Chondrocyte (in vitro differentiated cells): Measurements from ENCODE around the gene PRKCB. TPM values are rescaled to one million over a fixed set of nuclear protein-coding genes. Genes with fewer than 3 reads are reported as not detected.

Experiments used
- DNase-seq: peaks from one replicate; pipeline ENCODE4 v3.0.0; 2021; ENCODE audit warnings: mixed read lengths, low spot score
- H3K27ac Mint-ChIP-seq: one replicate; pipeline ENCODE4 v1.8.0; 2021; ENCODE audit warnings: mild to moderate bottlenecking, moderate library complexity, mixed read lengths; ENCODE audit not compliant: unreplicated experiment
- H3K27me3 Mint-ChIP-seq: 2 replicates; pipeline ENCODE4 v1.8.0; 2021; ENCODE audit warnings: low read depth, mixed read lengths
- H3K36me3 Mint-ChIP-seq: 2 replicates; pipeline ENCODE4 v1.8.0; 2021; ENCODE audit warnings: low read depth, mixed read lengths
- H3K4me1 Mint-ChIP-seq: 2 replicates; pipeline ENCODE4 v1.8.0; 2021; ENCODE audit warnings: low read depth, mild to moderate bottlenecking, mixed read lengths
- H3K4me3 Mint-ChIP-seq: one replicate; pipeline ENCODE4 v1.8.0; 2021; ENCODE audit warnings: mild to moderate bottlenecking, moderate library complexity, mixed read lengths; ENCODE audit not compliant: unreplicated experiment
- H3K9me3 Mint-ChIP-seq: 2 replicates; pipeline ENCODE4 v1.8.0; 2021; ENCODE audit warnings: low read depth, mixed read lengths
- CTCF ChIP-seq: fragments of 200-600 bp; sonication (generic); IDR thresholded peaks from 2 replicates; pipeline ENCODE4 v1.5.0; 2021; ENCODE audit warnings: antibody characterized with exemption, mild to moderate bottlenecking, moderate library complexity
- total RNA-seq: library from RNA; stranded (reverse); gene quantifications from 3 replicates; pipeline ENCODE4 v1.2.1, GENCODE V29; 2021

Gene PRKCB
- total RNA-seq, 1 donor from 2014 or later: not detected

- Mint-ChIP-seq H3K36me3 (no peaks in the 10 kb centered on the region), H3K4me3 (no peak overlapping the region), H3K9me3 (no peaks in the 10 kb centered on the region), H3K4me1 (no peaks in the 10 kb centered on the region), H3K27ac (no peak overlapping the region), H3K27me3 (peaks cover 1% of the 10 kb centered on the region)
- no peak for TF ChIP-seq CTCF
- no peak for DNase-seq
Observed at GRCh38 chr16:24163935-24164334, 328.2 kb downstream of the PRKCB start.

- H3K4me3 Mint-ChIP-seq: no peak overlapping the region
- no peaks in the 10 kb centered on the region for H3K36me3 Mint-ChIP-seq
- no peak for DNase-seq
- peaks cover 1% of the 10 kb centered on the region for H3K27me3 Mint-ChIP-seq
- no peak for TF ChIP-seq CTCF
- no peak overlapping the region for H3K27ac Mint-ChIP-seq
- no peaks in the 10 kb centered on the region for H3K4me1 Mint-ChIP-seq
- H3K9me3 Mint-ChIP-seq: no peaks in the 10 kb centered on the region
Observed at GRCh38 chr16:24164416-24164815, 328.6 kb downstream of the PRKCB start.

- no peaks in the 10 kb centered on the region for H3K36me3 Mint-ChIP-seq
Observed at GRCh38 chr16:24165273-24165672, 329.5 kb downstream of the PRKCB start.

GRCh38 chr16:24166661-24167528 is 331.1 kb downstream of the PRKCB start:
- Mint-ChIP-seq H3K4me1 (no peaks in the 10 kb centered on the region), H3K9me3 (no peaks in the 10 kb centered on the region), H3K27ac (no peak overlapping the region), H3K4me3 (no peak overlapping the region), H3K27me3 (peaks cover 1% of the 10 kb centered on the region), H3K36me3 (no peaks in the 10 kb centered on the region)
- no peak for TF ChIP-seq CTCF
- no peak for DNase-seq

More at GRCh38 chr16:24165273-24165672, 329.5 kb downstream of the PRKCB start:
- Mint-ChIP-seq H3K27ac (no peak overlapping the region), H3K27me3 (peaks cover 1% of the 10 kb centered on the region), H3K4me3 (no peak overlapping the region), H3K9me3 (no peaks in the 10 kb centered on the region), H3K4me1 (no peaks in the 10 kb centered on the region)
- TF ChIP-seq CTCF: no peak
- DNase-seq: no peak

GRCh38 chr16:24168856-24169255 is 333.1 kb downstream of the PRKCB start:
- H3K27me3 Mint-ChIP-seq: peaks cover 1% of the 10 kb centered on the region
- no peaks in the 10 kb centered on the region for H3K36me3 Mint-ChIP-seq
- no peak for TF ChIP-seq CTCF
- no peaks in the 10 kb centered on the region for H3K4me1 Mint-ChIP-seq
- H3K27ac Mint-ChIP-seq: no peak overlapping the region
- DNase-seq: no peak
- no peaks in the 10 kb centered on the region for H3K9me3 Mint-ChIP-seq
- no peak overlapping the region for H3K4me3 Mint-ChIP-seq
